ENCODE results near the gene SPATA2L.

SPATA2L gene

DNA sequence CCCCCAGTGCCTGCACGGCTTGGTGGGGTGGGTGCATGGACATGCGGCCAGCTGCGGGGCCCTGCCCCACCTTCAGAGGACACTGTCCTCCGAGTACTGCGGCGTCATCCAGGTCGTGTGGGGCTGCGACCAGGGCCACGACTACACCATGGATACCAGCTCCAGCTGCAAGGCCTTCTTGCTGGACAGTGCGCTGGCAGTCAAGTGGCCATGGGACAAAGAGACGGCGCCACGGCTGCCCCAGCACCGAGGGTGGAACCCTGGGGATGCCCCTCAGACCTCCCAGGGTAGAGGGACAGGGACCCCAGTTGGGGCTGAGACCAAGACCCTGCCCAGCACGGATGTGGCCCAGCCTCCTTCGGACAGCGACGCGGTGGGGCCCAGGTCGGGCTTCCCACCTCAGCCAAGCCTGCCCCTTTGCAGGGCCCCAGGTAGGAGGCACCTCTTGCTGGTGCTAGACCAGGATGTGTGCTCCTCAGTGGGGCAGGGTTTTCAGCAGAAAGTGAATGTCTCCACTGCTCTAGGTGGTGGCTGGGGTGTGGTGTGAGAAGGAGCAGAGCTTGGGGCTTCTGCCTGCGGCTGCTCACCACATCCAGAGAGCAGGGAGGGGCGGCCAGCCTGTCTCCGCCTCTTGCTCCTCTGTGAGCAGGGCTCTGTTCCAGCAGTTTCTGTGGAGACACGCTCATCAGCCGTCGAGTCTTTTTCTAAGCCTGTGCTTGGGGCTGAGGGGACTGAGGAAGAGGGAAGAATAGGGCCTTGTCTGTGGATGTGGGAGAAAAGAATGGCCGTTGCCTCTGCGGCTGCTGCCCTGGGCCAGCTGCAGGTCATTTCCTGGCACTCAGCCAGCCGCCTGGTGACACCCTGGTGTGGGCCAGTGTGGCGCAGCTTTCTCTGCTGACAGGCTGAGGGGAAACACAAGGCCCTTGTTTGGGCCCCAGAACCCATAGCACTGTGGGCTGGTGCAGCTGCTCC, 22.1 kb upstream of the SPATA2L start:
- Histone ChIP-seq H3K9ac (ENCODE audit: low read length) (no peak overlapping the region), H3K27me3 (ENCODE audit: control insufficient read depth, insufficient read depth, low read length) (peaks cover 35% of the 10 kb centered on the region), H3K4me3 (ENCODE audit: low read length) (no peak overlapping the region), H3K27ac (ENCODE audit: low read length) (no peak overlapping the region), H3K9me3 (ENCODE audit: control insufficient read depth, low read depth, low read length) (no peaks in the 10 kb centered on the region), H3K4me1 (ENCODE audit: control insufficient read depth, low read depth, low read length) (no peaks in the 10 kb centered on the region), H3K36me3 (ENCODE audit: control insufficient read depth, low read depth, low read length) (peaks cover 5% of the 10 kb centered on the region)

GRCh38 chr16:89722392-89723278, 21.1 kb upstream of the SPATA2L start:
- Histone ChIP-seq H3K9me3 (ENCODE audit: control insufficient read depth, low read depth, low read length) (no peaks in the 10 kb centered on the region), H3K36me3 (ENCODE audit: control insufficient read depth, low read depth, low read length) (peaks cover 5% of the 10 kb centered on the region), H3K4me1 (ENCODE audit: control insufficient read depth, low read depth, low read length) (no peaks in the 10 kb centered on the region), H3K27ac (ENCODE audit: low read length) (no peak overlapping the region), H3K4me3 (ENCODE audit: low read length) (peak overlapping the region; percentile 66), H3K27me3 (ENCODE audit: control insufficient read depth, insufficient read depth, low read length) (peaks cover 44% of the 10 kb centered on the region), H3K9ac (ENCODE audit: low read length) (peak overlapping the region; percentile 7)

DNA sequence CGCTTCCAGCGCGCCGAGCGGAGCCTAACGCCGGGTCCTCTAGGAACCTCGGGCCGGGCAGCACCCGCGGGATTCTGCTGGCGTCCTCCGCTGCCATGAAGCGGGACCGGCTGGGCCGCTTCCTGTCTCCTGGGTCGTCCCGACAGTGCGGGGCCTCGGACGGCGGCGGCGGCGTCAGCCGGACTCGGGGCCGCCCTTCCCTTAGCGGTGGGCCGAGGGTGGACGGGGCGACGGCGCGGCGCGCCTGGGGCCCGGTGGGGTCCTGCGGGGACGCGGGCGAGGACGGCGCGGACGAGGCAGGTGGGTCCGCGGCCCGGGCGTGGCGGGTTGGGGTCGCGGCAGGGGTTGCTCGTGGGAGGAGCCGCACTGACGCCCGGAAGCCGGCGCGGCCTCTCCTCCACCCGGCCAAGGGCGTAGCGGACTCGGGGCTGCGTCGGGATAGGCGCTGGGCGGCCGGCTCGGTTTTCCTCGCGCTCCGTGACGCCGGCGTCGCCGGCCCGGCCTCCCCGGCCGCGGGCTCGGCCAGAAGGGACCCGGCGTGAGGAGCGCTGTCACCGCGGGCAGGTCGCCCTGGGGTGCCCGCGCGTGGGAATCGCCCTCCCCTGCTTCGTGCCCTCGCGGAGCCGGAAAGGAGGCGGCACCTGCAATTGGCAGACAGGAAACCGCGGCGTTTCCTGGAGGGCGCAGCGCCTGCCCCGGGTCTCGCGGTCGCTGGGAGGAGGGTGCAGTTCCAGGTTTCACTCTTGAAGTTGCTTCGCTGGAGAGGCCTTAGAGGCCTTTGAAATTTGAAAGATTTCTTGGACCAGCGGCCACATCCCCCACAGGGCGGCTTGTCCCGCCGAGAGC, 20.3 kb upstream of the SPATA2L start:
- H3K27ac ChIP-seq (ENCODE audit: low read length), result no peak overlapping the region
- H3K4me3 ChIP-seq (ENCODE audit: low read length), result peak overlapping the region; percentile 66
- H3K9ac ChIP-seq (ENCODE audit: low read length), result peak overlapping the region; percentile 7
- no peaks in the 10 kb centered on the region for H3K4me1 ChIP-seq (ENCODE audit: control insufficient read depth, low read depth, low read length)
- H3K9me3 ChIP-seq (ENCODE audit: control insufficient read depth, low read depth, low read length), result no peaks in the 10 kb centered on the region
- H3K36me3 ChIP-seq (ENCODE audit: control insufficient read depth, low read depth, low read length), result peaks cover 5% of the 10 kb centered on the region
- H3K27me3 ChIP-seq (ENCODE audit: control insufficient read depth, insufficient read depth, low read length), result peaks cover 45% of the 10 kb centered on the region

- Histone ChIP-seq H3K4me1 (ENCODE audit: control insufficient read depth, low read depth, low read length) (no peaks in the 10 kb centered on the region), H3K4me3 (ENCODE audit: low read length) (peak within 1 kb of the TSS; percentile 66), H3K9me3 (ENCODE audit: control insufficient read depth, low read depth, low read length) (no peaks in the 10 kb centered on the region), H3K9ac (ENCODE audit: low read length) (peak within 1 kb of the TSS; percentile 50), H3K27ac (ENCODE audit: low read length) (no peak within 1 kb of the TSS), H3K36me3 (ENCODE audit: control insufficient read depth, low read depth, low read length) (peaks cover 5% of the 10 kb centered on the region), H3K27me3 (ENCODE audit: control insufficient read depth, insufficient read depth, low read length) (peaks cover 45% of the 10 kb centered on the region)
These were observed 19.5 kb upstream of the SPATA2L start, which contains the start of the genes VPS9D1 and ZNF276 for GRCh38 chr16:89720813-89721545. Gene VPS9D1, minus strand, starts transcription at chr16:89720898. Its CDS starts 37 bp downstream, at chr16:89720861. Gene ZNF276, plus strand, starts transcription at chr16:89721537. Its CDS starts 104 bp downstream, at chr16:89721641.

DNA sequence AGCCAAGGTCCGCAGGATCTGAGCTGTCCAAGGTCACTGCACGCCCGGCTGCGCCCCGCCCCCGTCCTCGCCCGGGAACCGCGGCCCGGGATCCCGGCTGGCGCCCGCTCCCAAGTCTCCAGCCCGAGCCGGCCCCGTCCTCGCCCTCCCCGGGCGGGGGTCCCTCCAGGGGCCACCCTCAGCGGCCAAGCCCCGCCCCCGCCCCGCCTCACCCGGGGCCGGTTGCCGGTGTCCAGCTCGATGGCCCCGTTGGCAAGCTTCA, 19.0 kb upstream of the SPATA2L start:
- Histone ChIP-seq H3K27me3 (ENCODE audit: control insufficient read depth, insufficient read depth, low read length) (peaks cover 45% of the 10 kb centered on the region), H3K4me3 (ENCODE audit: low read length) (peak overlapping the region; percentile 66), H3K9ac (ENCODE audit: low read length) (peak overlapping the region; percentile 50), H3K4me1 (ENCODE audit: control insufficient read depth, low read depth, low read length) (no peaks in the 10 kb centered on the region), H3K27ac (ENCODE audit: low read length) (no peak overlapping the region), H3K9me3 (ENCODE audit: control insufficient read depth, low read depth, low read length) (no peaks in the 10 kb centered on the region), H3K36me3 (ENCODE audit: control insufficient read depth, low read depth, low read length) (peaks cover 5% of the 10 kb centered on the region)

DNA sequence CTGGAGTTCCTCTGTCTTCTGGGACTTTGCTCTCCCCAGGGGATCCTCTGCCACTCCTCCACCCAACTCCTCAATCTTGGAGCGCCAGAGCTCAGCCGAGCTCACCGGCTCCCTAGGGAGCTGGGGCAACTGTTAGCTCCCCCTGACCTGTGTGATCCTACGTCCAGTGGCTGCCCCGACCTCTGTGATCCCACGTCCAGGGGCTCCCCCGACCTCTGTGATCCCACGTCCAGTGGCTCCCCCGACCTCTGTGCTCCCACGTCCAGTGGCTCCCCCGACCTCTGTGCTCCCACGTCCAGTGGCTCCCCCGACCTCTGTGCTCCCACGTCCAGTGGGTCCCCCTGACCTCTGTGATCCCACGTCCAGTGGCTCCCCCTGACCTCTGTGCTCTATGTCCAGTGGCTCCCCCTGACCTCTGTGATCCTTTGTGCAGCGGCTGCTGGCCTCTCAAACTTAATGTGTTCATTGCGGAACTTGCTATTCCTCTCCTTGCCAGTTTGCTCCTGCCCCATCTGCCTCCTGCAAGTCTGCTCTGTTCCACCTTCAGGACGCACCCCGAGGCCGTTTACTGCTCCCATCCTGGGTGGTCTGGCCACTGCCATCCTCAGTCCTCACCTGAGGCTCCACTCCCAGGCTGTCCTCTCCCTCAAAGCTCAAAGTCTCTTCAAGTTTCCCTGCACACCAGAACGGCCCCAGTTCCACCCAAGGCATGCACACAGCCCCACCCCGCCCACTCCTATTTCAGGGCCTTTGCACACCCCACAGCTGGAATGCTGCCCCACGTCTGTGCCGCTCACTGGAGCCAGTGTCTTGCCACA, 16.4 kb upstream of the SPATA2L start:
- peaks cover 40% of the 10 kb centered on the region for H3K27me3 ChIP-seq (ENCODE audit: control insufficient read depth, insufficient read depth, low read length)

GRCh38 chr16:89716916-89717687, 15.6 kb upstream of the SPATA2L start:
- Histone ChIP-seq H3K9me3 (ENCODE audit: control insufficient read depth, low read depth, low read length) (no peaks in the 10 kb centered on the region), H3K9ac (ENCODE audit: low read length) (no peak overlapping the region), H3K36me3 (ENCODE audit: control insufficient read depth, low read depth, low read length) (no peaks in the 10 kb centered on the region), H3K4me3 (ENCODE audit: low read length) (no peak overlapping the region), H3K4me1 (ENCODE audit: control insufficient read depth, low read depth, low read length) (no peaks in the 10 kb centered on the region), H3K27me3 (ENCODE audit: control insufficient read depth, insufficient read depth, low read length) (peaks cover 32% of the 10 kb centered on the region), H3K27ac (ENCODE audit: low read length) (no peak overlapping the region)

More for the DNA sequence above, 16.4 kb upstream of the SPATA2L start:
- Histone ChIP-seq H3K9ac (ENCODE audit: low read length) (no peak overlapping the region), H3K27ac (ENCODE audit: low read length) (no peak overlapping the region), H3K4me3 (ENCODE audit: low read length) (no peak overlapping the region), H3K9me3 (ENCODE audit: control insufficient read depth, low read depth, low read length) (no peaks in the 10 kb centered on the region), H3K36me3 (ENCODE audit: control insufficient read depth, low read depth, low read length) (no peaks in the 10 kb centered on the region), H3K4me1 (ENCODE audit: control insufficient read depth, low read depth, low read length) (no peaks in the 10 kb centered on the region)

- H3K4me3 ChIP-seq (ENCODE audit: low read length), result no peak overlapping the region
- peaks cover 29% of the 10 kb centered on the region for H3K27me3 ChIP-seq (ENCODE audit: control insufficient read depth, insufficient read depth, low read length)
- H3K27ac ChIP-seq (ENCODE audit: low read length), result no peak overlapping the region
- H3K9me3 ChIP-seq (ENCODE audit: control insufficient read depth, low read depth, low read length), result no peaks in the 10 kb centered on the region
- H3K4me1 ChIP-seq (ENCODE audit: control insufficient read depth, low read depth, low read length), result no peaks in the 10 kb centered on the region
- H3K36me3 ChIP-seq (ENCODE audit: control insufficient read depth, low read depth, low read length), result no peaks in the 10 kb centered on the region
- no peak overlapping the region for H3K9ac ChIP-seq (ENCODE audit: low read length)
These were observed 15.0 kb upstream of the SPATA2L start for GRCh38 chr16:89716493-89716892.

- H3K9me3 ChIP-seq (ENCODE audit: control insufficient read depth, low read depth, low read length), result no peaks in the 10 kb centered on the region
- peaks cover 4% of the 10 kb centered on the region for H3K27me3 ChIP-seq (ENCODE audit: control insufficient read depth, insufficient read depth, low read length)
- no peaks in the 10 kb centered on the region for H3K36me3 ChIP-seq (ENCODE audit: control insufficient read depth, low read depth, low read length)
- no peak overlapping the region for H3K27ac ChIP-seq (ENCODE audit: low read length)
- peak overlapping the region; percentile 64 for H3K4me3 ChIP-seq (ENCODE audit: low read length)
- H3K9ac ChIP-seq (ENCODE audit: low read length), result peak overlapping the region; percentile 79
- no peaks in the 10 kb centered on the region for H3K4me1 ChIP-seq (ENCODE audit: control insufficient read depth, low read depth, low read length)
These were observed 10.8 kb upstream of the SPATA2L start for GRCh38 chr16:89712274-89712781.

All from iPS-18a (cell line).